VCaP (cell line): Measurements from ENCODE around the gene WNT3A.

ENCODE experiments used
- H3K27ac ChIP-seq: fragments of 450-650 bp; 2 replicates; pipeline ENCODE4 v1.5.1; 2017
- TF ChIP-seq, protein P1 (sequence below): fragments of 450-650 bp; conservative IDR thresholded peaks from 2 replicates; pipeline ENCODE4 v1.5.1; 2017; ENCODE audit warnings: mild to moderate bottlenecking, moderate library complexity

Gene WNT3A

GRCh38 chr1:228031276-228031995 is 24.6 kb downstream of the WNT3A start:
- TF ChIP-seq, protein P1, sequence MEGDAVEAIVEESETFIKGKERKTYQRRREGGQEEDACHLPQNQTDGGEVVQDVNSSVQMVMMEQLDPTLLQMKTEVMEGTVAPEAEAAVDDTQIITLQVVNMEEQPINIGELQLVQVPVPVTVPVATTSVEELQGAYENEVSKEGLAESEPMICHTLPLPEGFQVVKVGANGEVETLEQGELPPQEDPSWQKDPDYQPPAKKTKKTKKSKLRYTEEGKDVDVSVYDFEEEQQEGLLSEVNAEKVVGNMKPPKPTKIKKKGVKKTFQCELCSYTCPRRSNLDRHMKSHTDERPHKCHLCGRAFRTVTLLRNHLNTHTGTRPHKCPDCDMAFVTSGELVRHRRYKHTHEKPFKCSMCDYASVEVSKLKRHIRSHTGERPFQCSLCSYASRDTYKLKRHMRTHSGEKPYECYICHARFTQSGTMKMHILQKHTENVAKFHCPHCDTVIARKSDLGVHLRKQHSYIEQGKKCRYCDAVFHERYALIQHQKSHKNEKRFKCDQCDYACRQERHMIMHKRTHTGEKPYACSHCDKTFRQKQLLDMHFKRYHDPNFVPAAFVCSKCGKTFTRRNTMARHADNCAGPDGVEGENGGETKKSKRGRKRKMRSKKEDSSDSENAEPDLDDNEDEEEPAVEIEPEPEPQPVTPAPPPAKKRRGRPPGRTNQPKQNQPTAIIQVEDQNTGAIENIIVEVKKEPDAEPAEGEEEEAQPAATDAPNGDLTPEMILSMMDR, result no peak
- H3K27ac ChIP-seq, result no peak overlapping the region

DNA sequence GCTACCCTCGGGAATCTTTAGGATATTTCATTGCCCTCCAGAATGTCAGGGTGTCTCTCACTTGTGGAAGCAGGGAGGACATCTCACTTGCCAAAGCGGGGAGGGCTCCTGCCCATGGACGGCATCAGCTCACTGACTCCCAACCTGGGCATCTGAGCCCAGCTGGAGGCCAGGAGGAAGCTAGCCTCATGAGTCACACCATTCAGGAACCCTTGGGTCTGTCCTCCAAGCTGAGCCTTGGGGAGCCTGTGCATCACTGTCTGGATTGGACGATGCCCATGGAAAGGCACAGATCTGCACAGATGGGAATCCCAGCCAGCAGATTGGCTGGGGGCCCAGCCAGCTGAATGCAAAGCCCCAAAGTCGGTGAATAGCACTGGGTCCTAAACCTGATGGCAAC is 25.2 kb downstream of the WNT3A start:
- H3K27ac ChIP-seq, result no peak overlapping the region
- TF ChIP-seq, protein P1, result no peak

GRCh38 chr1:228033376-228033775 is 26.6 kb downstream of the WNT3A start:
- H3K27ac ChIP-seq, result no peak overlapping the region

DNA sequence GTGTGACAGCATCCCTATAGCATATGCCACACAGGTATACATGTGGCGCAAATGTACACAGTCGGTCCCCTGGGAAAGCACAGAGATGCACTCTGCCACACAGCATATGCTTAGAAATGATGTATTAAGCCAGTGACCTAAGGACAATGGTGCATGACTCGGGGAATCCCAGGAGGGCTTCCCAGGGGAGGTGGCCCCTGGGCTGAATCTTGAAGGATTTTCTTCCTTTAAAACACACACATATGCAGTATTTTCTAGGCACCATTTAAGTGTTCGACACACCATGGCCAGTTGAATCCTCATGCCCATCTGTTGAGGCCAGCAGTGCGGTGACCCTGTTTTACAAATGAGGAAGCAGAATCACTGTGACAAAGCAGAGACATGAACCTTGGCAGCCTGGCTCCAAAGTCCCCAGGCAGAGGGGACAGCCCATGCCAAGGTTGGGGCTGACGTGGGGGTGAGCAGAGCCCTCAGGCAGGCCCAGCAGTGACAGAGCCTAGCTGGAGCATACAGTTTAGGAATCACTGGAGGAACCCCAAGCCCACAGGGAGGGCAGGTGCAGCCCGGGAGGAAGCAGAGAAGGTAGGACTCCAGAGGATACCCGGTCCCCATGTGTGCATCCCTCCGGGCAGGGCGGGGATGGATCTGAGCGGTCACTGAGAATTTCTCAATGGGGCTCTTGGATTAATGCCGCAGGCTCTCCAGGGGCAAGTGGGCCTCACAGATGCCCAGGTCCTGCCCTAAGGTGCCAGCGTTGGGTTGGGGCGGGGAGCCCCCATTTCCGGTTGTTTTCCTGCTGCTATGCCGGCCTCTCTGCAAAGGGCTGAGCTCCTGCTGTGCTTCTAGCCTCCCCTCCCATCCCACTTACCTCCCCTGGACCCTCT is 28.4 kb downstream of the WNT3A start:
- H3K27ac ChIP-seq, result no peak overlapping the region
- TF ChIP-seq, protein P1, result no peak

More at GRCh38 chr1:228033376-228033775, 26.6 kb downstream of the WNT3A start:
- TF ChIP-seq, protein P1, result no peak

- TF ChIP-seq, protein P1, result no peak
- no peak overlapping the region for H3K27ac ChIP-seq
These were observed 29.0 kb downstream of the WNT3A start for GRCh38 chr1:228035844-228036243.

DNA sequence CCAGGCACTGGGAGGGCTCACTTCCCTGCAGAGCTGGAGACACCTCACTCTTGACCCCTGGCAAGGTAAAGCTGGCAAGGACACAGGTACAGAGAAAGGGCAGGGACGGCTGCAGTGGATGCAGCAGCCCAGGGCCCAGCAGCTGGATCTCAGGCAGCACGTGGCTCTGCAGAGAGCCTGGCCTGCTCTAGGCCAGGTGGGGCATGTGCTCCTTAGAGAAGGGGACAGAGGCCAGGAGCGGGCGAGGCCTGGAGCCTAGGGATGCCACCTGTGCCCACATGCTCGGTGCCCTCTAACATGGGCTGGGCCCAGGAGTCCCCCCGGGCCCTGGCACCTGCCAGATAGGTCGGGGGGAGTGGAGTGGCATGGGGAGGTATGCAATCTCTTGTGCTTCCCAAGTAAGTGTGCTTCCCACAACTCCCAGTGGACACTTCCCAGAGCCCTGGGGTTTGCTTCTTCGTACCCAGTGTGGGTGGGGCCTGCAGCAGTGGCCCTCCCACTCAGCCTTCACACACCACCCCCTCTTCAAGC is 30.0 kb downstream of the WNT3A start:
- TF ChIP-seq, protein P1, result no peak
- no peak overlapping the region for H3K27ac ChIP-seq
